ENCODE data around the gene HOXD3. TPM values are rescaled to one million over a fixed set of nuclear protein-coding genes. Genes with fewer than 3 reads are reported as not detected.

The HOXD3 gene
- polyA plus RNA-seq, 1 of the 3 experiments (the other 2 are of a cell fraction) = 0.81 TPM

DNA sequence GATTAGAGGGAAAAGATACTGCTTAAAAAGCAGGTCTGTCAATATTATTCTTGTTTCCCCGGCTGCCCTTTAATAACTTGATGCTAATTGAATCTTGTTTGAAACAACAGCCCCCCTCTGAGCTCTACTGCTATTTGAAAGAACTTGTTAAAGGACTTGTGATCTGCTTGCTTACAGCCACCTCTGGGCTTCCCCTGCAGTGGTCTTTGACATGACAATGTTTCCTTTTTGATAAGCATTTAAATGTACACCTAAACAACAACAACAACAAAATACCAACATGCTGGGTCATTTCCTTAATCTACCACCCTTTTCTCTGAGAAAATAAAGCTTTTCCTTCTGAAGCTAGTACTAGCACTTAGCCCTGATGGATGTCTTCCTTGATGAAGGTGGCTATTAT, 35.2 kb downstream of the HOXD3 start:
- no peak overlapping the region for H3K9ac ChIP-seq
- no peaks in the 10 kb centered on the region for H3K79me2 ChIP-seq (ENCODE audit: insufficient read depth)
- ChIA-PET POLR2A (no interaction called here), CTCF (interaction anchor here (1.1 to 1.5 kb wide), 3 partner anchors 10 to 263 kb away, joined by 3 to 7 read pairs (median 4); no protein-coding TSS in a partner anchor)
- H3K9me3 ChIP-seq = no peaks in the 10 kb centered on the region
- H3K4me2 ChIP-seq = no peak overlapping the region
- H3K4me3 ChIP-seq (ENCODE audit: low read depth in 2 of 2, low read length in 1 of 2) = no peak overlapping the region
- no peaks in the 10 kb centered on the region for H3F3A ChIP-seq (replicated peaks; ENCODE audit: insufficient read depth)
- H3K27me3 ChIP-seq (ENCODE audit: insufficient read depth) = peaks cover 9% of the 10 kb centered on the region; the same call in 1 of the 2 replicates
- H3K36me3 ChIP-seq (replicated peaks in 1 of 2; ENCODE audit: control insufficient read depth in 1 of 2, insufficient read depth in 2 of 2, low read length in 1 of 2) = no peaks in the 10 kb centered on the region
- H3K9me2 ChIP-seq = no peaks in the 10 kb centered on the region
- TF ChIP-seq NFIC (IDR thresholded peaks at IDR 0.05; ENCODE audit: borderline replicate concordance) (no peak), ZBTB33 (IDR thresholded peaks at IDR 0.05; ENCODE audit: borderline replicate concordance, low read depth) (no peak), JUND (IDR thresholded peaks at IDR 0.05) (no peak), SMC3 (IDR thresholded peaks at IDR 0.05; ENCODE audit: low read depth, low read length) (no peak), FOSL2 (IDR thresholded peaks at IDR 0.05; ENCODE audit: borderline replicate concordance, low read depth) (no peak), RXRA (IDR thresholded peaks at IDR 0.05; ENCODE audit: borderline replicate concordance, low read depth) (no peak), RFX5 (IDR thresholded peaks at IDR 0.05; ENCODE audit: low read length) (no peak), TEAD4 (IDR thresholded peaks at IDR 0.05; ENCODE audit: borderline replicate concordance, insufficient read depth) (no peak), EZH2phosphoT487 (IDR thresholded peaks at IDR 0.05; ENCODE audit: borderline replicate concordance, low read depth) (no peak), RAD21 (IDR thresholded peaks at IDR 0.05; ENCODE audit: low read length) (no peak), ELF1 (IDR thresholded peaks at IDR 0.05) (no peak), NRF1 (IDR thresholded peaks at IDR 0.05; ENCODE audit: low read depth, low read length) (no peak), TCF12 (IDR thresholded peaks at IDR 0.05) (no peak)
- TF ChIP-seq, protein P1, sequence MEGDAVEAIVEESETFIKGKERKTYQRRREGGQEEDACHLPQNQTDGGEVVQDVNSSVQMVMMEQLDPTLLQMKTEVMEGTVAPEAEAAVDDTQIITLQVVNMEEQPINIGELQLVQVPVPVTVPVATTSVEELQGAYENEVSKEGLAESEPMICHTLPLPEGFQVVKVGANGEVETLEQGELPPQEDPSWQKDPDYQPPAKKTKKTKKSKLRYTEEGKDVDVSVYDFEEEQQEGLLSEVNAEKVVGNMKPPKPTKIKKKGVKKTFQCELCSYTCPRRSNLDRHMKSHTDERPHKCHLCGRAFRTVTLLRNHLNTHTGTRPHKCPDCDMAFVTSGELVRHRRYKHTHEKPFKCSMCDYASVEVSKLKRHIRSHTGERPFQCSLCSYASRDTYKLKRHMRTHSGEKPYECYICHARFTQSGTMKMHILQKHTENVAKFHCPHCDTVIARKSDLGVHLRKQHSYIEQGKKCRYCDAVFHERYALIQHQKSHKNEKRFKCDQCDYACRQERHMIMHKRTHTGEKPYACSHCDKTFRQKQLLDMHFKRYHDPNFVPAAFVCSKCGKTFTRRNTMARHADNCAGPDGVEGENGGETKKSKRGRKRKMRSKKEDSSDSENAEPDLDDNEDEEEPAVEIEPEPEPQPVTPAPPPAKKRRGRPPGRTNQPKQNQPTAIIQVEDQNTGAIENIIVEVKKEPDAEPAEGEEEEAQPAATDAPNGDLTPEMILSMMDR (IDR thresholded peaks at IDR 0.05) = no peak
- H4K20me1 ChIP-seq (ENCODE audit: insufficient read depth) = no peaks in the 10 kb centered on the region
- H3K4me1 ChIP-seq (ENCODE audit: control insufficient read depth in 1 of 2, insufficient read depth in 2 of 2, low read depth in 1 of 2, low read length in 1 of 2) = peaks cover 0 to 8% of the 10 kb centered on the region in 2 experiments; a peak in 1 of 4 replicates
- H2AFZ ChIP-seq (ENCODE audit: low read depth) = no peak overlapping the region
- DNase-seq = no peak
- 37% methylated on average over 1 of the region's 1 CpG for WGBS (ENCODE audit: low lambda C conversion rate)
- H3K27ac ChIP-seq (ENCODE audit: low read depth in 2 of 2, low read length in 1 of 2) = no peak overlapping the region

GRCh38 chr2:176193048-176193447, 35.9 kb downstream of the HOXD3 start:
- POLR2A ChIA-PET = no interaction called here
- H3K9me3 ChIP-seq = no peaks in the 10 kb centered on the region
- CTCF ChIA-PET = interaction anchor here (1.1 to 1.5 kb wide), 2 partner anchors 9 to 262 kb away, joined by 3 to 4 read pairs; no protein-coding TSS in a partner anchor
- no peaks in the 10 kb centered on the region for H3K36me3 ChIP-seq (replicated peaks in 1 of 2; ENCODE audit: control insufficient read depth in 1 of 2, insufficient read depth in 2 of 2, low read length in 1 of 2)
- no peak for DNase-seq
- H2AFZ ChIP-seq (ENCODE audit: low read depth) = no peak overlapping the region
- no peaks in the 10 kb centered on the region for H4K20me1 ChIP-seq (ENCODE audit: insufficient read depth)
- no peaks in the 10 kb centered on the region for H3F3A ChIP-seq (replicated peaks; ENCODE audit: insufficient read depth)
- 31% methylated on average over 1 of the region's 1 CpG for WGBS (ENCODE audit: low lambda C conversion rate)
- peaks cover 9% of the 10 kb centered on the region; the same call in 1 of the 2 replicates for H3K27me3 ChIP-seq (ENCODE audit: insufficient read depth)
- no peak overlapping the region for H3K4me3 ChIP-seq (ENCODE audit: low read depth in 2 of 2, low read length in 1 of 2)
- peaks cover 0 to 5% of the 10 kb centered on the region in 2 experiments; a peak in 1 of 4 replicates for H3K4me1 ChIP-seq (ENCODE audit: control insufficient read depth in 1 of 2, insufficient read depth in 2 of 2, low read depth in 1 of 2, low read length in 1 of 2)
- H3K79me2 ChIP-seq (ENCODE audit: insufficient read depth) = no peaks in the 10 kb centered on the region
- H3K9ac ChIP-seq = no peak overlapping the region
- H3K9me2 ChIP-seq = no peaks in the 10 kb centered on the region
- H3K27ac ChIP-seq (ENCODE audit: low read depth in 2 of 2, low read length in 1 of 2) = no peak overlapping the region
- TF ChIP-seq MEF2A (IDR thresholded peaks at IDR 0.05; ENCODE audit: borderline replicate concordance, low read depth) = no peak
- TF ChIP-seq, protein P2, sequence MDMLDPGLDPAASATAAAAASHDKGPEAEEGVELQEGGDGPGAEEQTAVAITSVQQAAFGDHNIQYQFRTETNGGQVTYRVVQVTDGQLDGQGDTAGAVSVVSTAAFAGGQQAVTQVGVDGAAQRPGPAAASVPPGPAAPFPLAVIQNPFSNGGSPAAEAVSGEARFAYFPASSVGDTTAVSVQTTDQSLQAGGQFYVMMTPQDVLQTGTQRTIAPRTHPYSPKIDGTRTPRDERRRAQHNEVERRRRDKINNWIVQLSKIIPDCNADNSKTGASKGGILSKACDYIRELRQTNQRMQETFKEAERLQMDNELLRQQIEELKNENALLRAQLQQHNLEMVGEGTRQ (IDR thresholded peaks at IDR 0.05; ENCODE audit: borderline replicate concordance, low read depth, low read length) = no peak
- no peak for TF ChIP-seq TCF12 (IDR thresholded peaks at IDR 0.05)
- no peak for TF ChIP-seq SMC3 (IDR thresholded peaks at IDR 0.05; ENCODE audit: low read depth, low read length)
- TF ChIP-seq EP300 (IDR thresholded peaks at IDR 0.05; ENCODE audit: borderline replicate concordance in 1 of 2, low read depth in 1 of 2, low read length in 1 of 2) = no peak
- no peak for TF ChIP-seq RCOR1 (IDR thresholded peaks at IDR 0.05; ENCODE audit: low read length)
- TF ChIP-seq TEAD4 (IDR thresholded peaks at IDR 0.05; ENCODE audit: borderline replicate concordance, insufficient read depth) = no peak
- TF ChIP-seq FOSL2 (IDR thresholded peaks at IDR 0.05; ENCODE audit: borderline replicate concordance, low read depth) = no peak
- TF ChIP-seq RAD21 (IDR thresholded peaks at IDR 0.05; ENCODE audit: low read length) = no peak
- TF ChIP-seq YY1 (IDR thresholded peaks at IDR 0.05; ENCODE audit: low read depth) = no peak
- TF ChIP-seq FOXM1 (IDR thresholded peaks at IDR 0.05; ENCODE audit: low read depth) = no peak
- TF ChIP-seq CHD2 (IDR thresholded peaks at IDR 0.05; ENCODE audit: low read length, partially characterized antibody) = no peak
- no peak overlapping the region for H3K4me2 ChIP-seq
